ENCODE results near the gene SERPINF2.
"Not testable (repeated sequence)": the region's sequence is repeated elsewhere in the genome, so short reads cannot be mapped to it uniquely, and the experiment has no call there.

SERPINF2 gene

GRCh38 chr17:1796800-1797199, 54.1 kb downstream of the SERPINF2 start:
- DNase-seq, result no peak

DNA sequence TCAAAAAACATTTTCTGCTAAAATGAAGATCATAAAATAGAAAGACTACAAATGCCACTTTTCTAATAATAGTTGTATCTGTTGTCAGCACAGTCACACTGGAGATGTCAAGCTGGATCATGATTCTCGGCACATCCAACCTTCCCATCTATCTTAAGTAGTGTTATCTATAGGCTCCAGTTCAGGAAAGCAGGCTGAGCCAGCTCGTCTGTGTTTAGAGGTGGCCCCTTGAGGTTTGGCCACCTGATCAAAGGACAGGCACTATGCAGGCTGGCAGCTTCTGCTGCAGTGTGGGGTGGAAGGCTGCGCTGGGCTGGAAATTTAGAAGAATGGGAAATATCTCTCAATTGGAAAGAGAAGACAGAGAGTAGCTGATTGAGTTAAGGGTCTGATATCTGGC, 54.7 kb downstream of the SERPINF2 start:
- DNase-seq, result no peak

- not testable (repeated sequence) for DNase-seq
Measured at GRCh38 chr17:1797846-1798245, 55.2 kb downstream of the SERPINF2 start.

DNA sequence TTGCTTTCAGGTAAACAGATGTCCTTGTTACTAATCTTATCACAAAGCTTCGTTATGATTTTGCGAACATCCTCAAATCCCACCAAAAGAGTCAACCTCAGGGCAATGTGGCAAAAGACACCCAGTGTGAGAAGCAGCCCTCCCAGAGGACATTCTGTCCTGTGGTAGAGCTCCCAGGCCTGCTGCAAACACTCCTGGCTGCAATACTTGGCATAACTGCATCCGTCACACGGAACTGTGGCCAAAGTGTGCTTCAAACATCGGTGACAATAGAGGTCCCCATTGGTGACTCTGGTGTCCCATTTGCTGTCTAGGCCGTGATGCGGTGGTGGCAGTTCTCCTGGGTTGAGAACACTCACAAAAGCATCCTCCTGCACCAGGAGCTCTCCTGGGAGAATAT, 57.6 kb downstream of the SERPINF2 start:
- no peak for DNase-seq

GRCh38 chr17:1800712-1801111, 58.0 kb downstream of the SERPINF2 start:
- DNase-seq, result no peak

DNA sequence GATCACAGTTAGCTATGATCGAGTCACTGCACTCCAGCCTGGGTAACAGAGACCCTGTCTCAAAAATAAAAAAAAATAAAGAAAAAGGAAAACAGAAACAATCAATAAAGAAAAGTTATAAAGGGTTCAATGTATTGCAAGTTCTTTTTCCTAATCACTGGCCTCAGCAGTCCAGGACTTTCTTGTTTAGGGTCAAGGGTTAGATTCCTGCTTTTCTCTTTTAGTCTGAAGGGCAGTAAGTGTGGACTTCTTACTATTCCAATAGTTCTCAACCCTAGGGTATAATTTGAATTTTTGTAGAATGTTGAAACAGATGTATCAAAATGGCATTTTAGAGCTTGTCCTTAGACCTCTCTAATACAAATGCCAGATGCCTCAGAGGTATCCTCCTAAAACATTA, 59.8 kb downstream of the SERPINF2 start:
- DNase-seq, result no peak

GRCh38 chr17:1803280-1803679, 60.6 kb downstream of the SERPINF2 start:
- DNase-seq, result no peak

Measured in activated T-cell treated with anti-CD3 and anti-CD28 coated beads, Interleukin-2, amount 50 U/mL, for 1 hour (primary cell).